GM19463 (cell line): ENCODE results near the gene DNMBP.
"Not testable (repeated sequence)": the region's sequence is repeated elsewhere in the genome, so short reads cannot be mapped to it uniquely, and the experiment has no call there.

Experiments
- ATAC-seq: cut with Tn5 transposase; IDR thresholded peaks from one replicate; pipeline ENCODE4 v1.9.1; 2021; ENCODE audit warnings: mild to moderate bottlenecking, moderate library complexity; ENCODE audit not compliant: unreplicated experiment

Gene DNMBP

GRCh38 chr10:99917963-99918825, 91.6 kb downstream of the DNMBP start:
- ATAC-seq, result no peak

GRCh38 chr10:99916776-99917175, 93.0 kb downstream of the DNMBP start:
- no peak for ATAC-seq

GRCh38 chr10:99915414-99915813, 94.3 kb downstream of the DNMBP start:
- no peak for ATAC-seq

- no peak for ATAC-seq
Observed at GRCh38 chr10:99914236-99914635, 95.5 kb downstream of the DNMBP start.

- ATAC-seq, result no peak
Observed at GRCh38 chr10:99913831-99914235, 95.9 kb downstream of the DNMBP start.

- no peak for ATAC-seq
Observed at GRCh38 chr10:99912041-99912440, 97.7 kb downstream of the DNMBP start.

GRCh38 chr10:99908512-99908911, 101.2 kb downstream of the DNMBP start:
- no peak for ATAC-seq

- no peak for ATAC-seq
Observed at GRCh38 chr10:99906470-99906869, 103.3 kb downstream of the DNMBP start.

GRCh38 chr10:99905971-99906370, 103.8 kb downstream of the DNMBP start:
- no peak for ATAC-seq

- ATAC-seq, result no peak
Observed at GRCh38 chr10:99895867-99896266, 113.9 kb downstream of the DNMBP start.

GRCh38 chr10:99895066-99895465, 114.7 kb downstream of the DNMBP start:
- not testable (repeated sequence) for ATAC-seq

- ATAC-seq, result no peak
Observed at GRCh38 chr10:99894613-99895012, 115.1 kb downstream of the DNMBP start.

GRCh38 chr10:99888622-99889021, 121.1 kb downstream of the DNMBP start:
- no peak for ATAC-seq

- no peak for ATAC-seq
Observed at GRCh38 chr10:99883523-99883922, 126.2 kb downstream of the DNMBP start.

- no peak for ATAC-seq
Observed at GRCh38 chr10:99881371-99881770, 128.4 kb downstream of the DNMBP start.

GRCh38 chr10:99880080-99880835, 129.5 kb downstream of the DNMBP start:
- ATAC-seq, result no peak

- no peak for ATAC-seq
Observed at GRCh38 chr10:99875473-99875872, 134.3 kb downstream of the DNMBP start.

- no peak for ATAC-seq
Observed at GRCh38 chr10:99874341-99875085, 135.2 kb downstream of the DNMBP start.

GRCh38 chr10:99873846-99874245, 135.9 kb downstream of the DNMBP start:
- ATAC-seq, result no peak

GRCh38 chr10:99872367-99873162, 137.2 kb downstream of the DNMBP start:
- no peak for ATAC-seq
